Prostate gland (tissue), 2 donors: ENCODE measurements around the gene KIT. TPM values are rescaled to one million over a fixed set of nuclear protein-coding genes. Genes with fewer than 3 reads are reported as not detected.

Experiments
- DNase-seq: peaks from one replicate; pipeline ENCODE4 v3.0.0-alpha.2; 2019; ENCODE audit warnings: low spot score
- H3K27ac ChIP-seq, 2 donors: fragments of 200-600 bp; sonication (generic); 2 replicates each; pipeline ENCODE4 v1.5.1; 2017 to 2019
- H3K27me3 ChIP-seq: fragments of 200-600 bp; sonication (generic); replicated peaks from 2 replicates; pipeline ENCODE4 v1.5.1; 2019; ENCODE audit not compliant: insufficient read depth
- H3K36me3 ChIP-seq, 2 donors: fragments of 200-600 bp; sonication (generic); 1 replicate in 1 of 2; 2 replicates in 1 of 2; pipeline versions ENCODE4 v1.5.1 to v1.8.1; 2017 to 2019
- H3K4me1 ChIP-seq: fragments of 200-600 bp; sonication (generic); replicated peaks from 2 replicates; pipeline ENCODE4 v1.5.1; 2019
- H3K4me3 ChIP-seq, 2 donors: fragments of 200-600 bp; sonication (generic); 2 replicates each; pipeline ENCODE4 v1.5.1; 2017 to 2019
- H3K9me3 ChIP-seq: fragments of 200-600 bp; sonication (generic); 2 replicates; pipeline ENCODE4 v1.5.1; 2017
- CTCF ChIP-seq, 4 experiments: fragments of 200-600 bp in 2 of 4; fragments of 450-650 bp in 2 of 4; sonication (generic) in 2 of 4; IDR thresholded peaks; 1 replicate in 3 of 4; 2 replicates in 1 of 4; pipeline ENCODE4 v1.5.1; 2016 to 2019; ENCODE audit warnings: antibody characterized with exemption in 4 of 4, mild to moderate bottlenecking in 2 of 4, moderate library complexity in 2 of 4
- POLR2A ChIP-seq: fragments of 450-650 bp; IDR thresholded peaks from one replicate; pipeline ENCODE4 v1.6.1; 2016; ENCODE audit warnings: antibody characterized with exemption, mild to moderate bottlenecking
- POLR2AphosphoS5 ChIP-seq: sonication (generic); formaldehyde crosslinking; IDR thresholded peaks from one replicate; pipeline ENCODE4 v1.6.1; 2017; ENCODE audit warnings: antibody characterized with exemption
- WGBS: methylation state at CpG from one replicate; pipeline ENCODE4 v1.1.5; 2018; 5-methylcytosine and 5-hydroxymethylcytosine counted together
- intact Hi-C: fragments of 100-400 bp; cut with DNase I; formaldehyde crosslinking; loops from one replicate; pipeline ENCODE4 v1.14.2; 2022
- total RNA-seq, 2 donors: library from RNA; depleted of rRNA; stranded (reverse); fragments of >200 nt; gene quantifications; one replicate each; pipeline ENCODE4 v1.1.0, GENCODE V29; 2016

Gene KIT
- total RNA-seq, 2 donors from 2014 or later: 4.2 to 8.7 TPM

- Histone ChIP-seq H3K36me3 (no peaks in the 10 kb centered on the region), H3K9me3 (no peaks in the 10 kb centered on the region), H3K4me1 (no peaks in the 10 kb centered on the region), H3K27me3 (no peaks in the 10 kb centered on the region), H3K4me3 (no peak overlapping the region), H3K27ac (no peak overlapping the region)
- intact Hi-C loops: no loop called here
- TF ChIP-seq CTCF (IDR thresholded peaks at IDR 0.05) (no peak), POLR2A (no peak), POLR2AphosphoS5 (no peak)
- 71% methylated on average over 4 of the region's 4 CpGs for WGBS
- DNase-seq: no peak
Measured at GRCh38 chr4:54703182-54703581, 45.4 kb downstream of the KIT start.

- no peak for TF ChIP-seq CTCF (IDR thresholded peaks at IDR 0.05)
- TF ChIP-seq POLR2AphosphoS5: no peak
- TF ChIP-seq POLR2A: no peak
- 90% methylated on average over 3 of the region's 3 CpGs for WGBS
- DNase-seq: no peak
- Histone ChIP-seq H3K36me3 (no peaks in the 10 kb centered on the region), H3K4me1 (no peaks in the 10 kb centered on the region), H3K4me3 (no peak overlapping the region), H3K27ac (no peak overlapping the region), H3K27me3 (no peaks in the 10 kb centered on the region), H3K9me3 (no peaks in the 10 kb centered on the region)
- intact Hi-C loops: no loop called here
Measured at GRCh38 chr4:54707406-54707805, 49.6 kb downstream of the KIT start.

DNA sequence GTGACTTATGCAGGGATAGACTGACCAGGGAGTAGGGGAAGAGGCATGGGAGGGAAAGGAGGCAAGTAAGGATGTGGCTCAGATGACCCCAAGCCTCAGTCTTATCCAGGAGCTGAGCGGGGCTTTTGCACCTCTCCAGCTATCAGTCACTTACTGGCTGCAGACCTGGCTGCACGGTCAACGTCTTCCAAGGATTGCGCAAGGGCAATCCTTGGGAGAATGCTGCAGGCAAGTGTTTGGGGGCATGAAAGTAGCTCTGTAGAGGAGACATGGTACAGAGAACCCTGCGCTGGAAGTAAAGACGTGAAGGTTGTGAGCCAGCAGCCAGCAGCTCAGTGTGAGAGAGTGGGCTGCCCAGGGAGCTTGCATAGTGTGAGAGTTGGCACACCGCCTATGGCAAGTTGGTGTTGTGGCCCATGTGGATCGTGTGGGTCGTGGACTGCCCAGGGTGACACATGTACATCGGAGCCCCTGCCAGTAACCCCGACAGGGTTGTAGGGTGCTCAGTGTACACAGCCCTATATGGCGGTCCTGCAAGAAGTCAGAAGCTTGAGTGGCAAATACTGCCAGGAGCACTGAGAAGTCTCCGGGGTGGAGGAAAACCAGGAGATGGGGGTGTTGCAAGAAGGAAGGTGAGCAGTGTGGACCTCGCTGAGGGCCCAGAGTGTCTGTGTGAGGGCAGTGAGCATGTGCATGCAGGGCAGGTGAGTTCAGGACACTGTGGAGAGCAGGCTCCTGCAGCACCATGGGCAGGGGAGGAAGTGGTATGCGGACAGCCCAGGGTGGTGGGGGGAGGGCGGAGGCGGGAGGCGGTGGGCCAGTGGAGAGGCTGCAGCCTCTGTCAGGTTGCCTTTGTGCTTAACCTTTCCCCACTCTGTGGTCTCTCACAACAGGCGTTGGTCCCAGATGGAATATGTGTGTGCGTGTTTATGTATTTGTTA lies 50.9 kb downstream of the KIT start:
- intact Hi-C loops: no loop called here
- no peaks in the 10 kb centered on the region for H3K4me1 ChIP-seq
- WGBS: 90% methylated on average over 19 of the region's 20 CpGs
- TF ChIP-seq POLR2A: no peak
- H3K36me3 ChIP-seq: no peaks in the 10 kb centered on the region
- no peak overlapping the region for H3K4me3 ChIP-seq
- H3K27me3 ChIP-seq: no peaks in the 10 kb centered on the region
- H3K9me3 ChIP-seq: no peaks in the 10 kb centered on the region
- H3K27ac ChIP-seq: no peak overlapping the region
- no peak for DNase-seq

DNA sequence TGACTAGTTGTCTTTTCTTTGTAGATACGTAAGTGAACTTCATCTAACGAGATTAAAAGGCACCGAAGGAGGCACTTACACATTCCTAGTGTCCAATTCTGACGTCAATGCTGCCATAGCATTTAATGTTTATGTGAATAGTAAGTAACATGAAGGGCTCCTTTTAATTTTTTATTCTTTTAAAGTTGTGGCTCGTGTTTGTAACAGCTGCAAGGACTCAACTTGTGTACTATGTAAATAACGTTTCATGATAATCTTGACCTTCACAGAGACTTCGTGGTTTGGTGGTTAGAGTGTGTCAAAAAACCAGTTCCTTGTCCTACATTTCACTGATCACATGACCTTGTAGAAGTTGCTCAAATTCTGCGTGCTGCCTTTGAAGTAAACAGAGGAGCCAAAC lies 51.6 kb downstream of the KIT start:
- Histone ChIP-seq H3K4me3 (no peak overlapping the region), H3K4me1 (no peaks in the 10 kb centered on the region), H3K9me3 (no peaks in the 10 kb centered on the region), H3K27me3 (no peaks in the 10 kb centered on the region), H3K27ac (no peak overlapping the region), H3K36me3 (no peaks in the 10 kb centered on the region)
- no peak for DNase-seq
- intact Hi-C loops: no loop called here
- WGBS: 62% methylated on average over 8 of the region's 8 CpGs
- no peak for TF ChIP-seq CTCF (IDR thresholded peaks at IDR 0.05)
- no peak for TF ChIP-seq POLR2AphosphoS5
- TF ChIP-seq POLR2A: no peak

DNA sequence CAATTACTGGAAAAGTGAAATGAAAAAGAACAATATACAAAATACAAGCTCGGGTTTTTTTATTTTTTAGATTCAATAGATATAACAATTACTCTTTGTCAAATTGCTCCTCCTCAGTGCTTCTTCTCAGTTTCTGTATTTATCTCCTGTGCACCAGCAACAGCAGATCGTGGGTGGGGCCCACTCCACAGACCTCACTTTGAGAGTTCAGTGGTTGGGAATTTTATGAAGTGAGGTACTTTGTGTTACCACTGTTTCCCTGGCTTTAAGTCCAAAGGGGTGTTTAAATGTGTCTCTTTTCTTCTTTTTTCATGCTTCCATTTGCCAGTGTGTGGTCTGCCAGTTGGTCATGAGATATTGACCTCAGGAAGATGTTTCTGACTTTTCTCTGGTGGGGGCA lies 54.4 kb downstream of the KIT start:
- no peaks in the 10 kb centered on the region for H3K27me3 ChIP-seq
- no peak overlapping the region for H3K27ac ChIP-seq
- no peak for DNase-seq
- H3K36me3 ChIP-seq: no peaks in the 10 kb centered on the region
- TF ChIP-seq CTCF (IDR thresholded peaks at IDR 0.05) (no peak), POLR2AphosphoS5 (no peak), POLR2A (no peak)
- WGBS: 68% methylated on average over 2 of the region's 2 CpGs
- no peaks in the 10 kb centered on the region for H3K4me1 ChIP-seq
- no peaks in the 10 kb centered on the region for H3K9me3 ChIP-seq
- intact Hi-C loops: no loop called here
- H3K4me3 ChIP-seq: no peak overlapping the region
